Measurements from ENCODE around the gene PACS1. TPM values are rescaled to one million over a fixed set of nuclear protein-coding genes. Genes with fewer than 3 reads are reported as not detected.

The PACS1 gene
- total RNA-seq, 1 experiment from 2014 or later = 33.5 TPM

- POLR2A ChIA-PET = interaction anchor here (0.7 to 1.5 kb wide), 4 partner anchors 9 to 495 kb away, joined by 4 read pairs; partner anchors contain the start of gene YIF1A
- peaks cover 54% of the 10 kb centered on the region for H3K36me3 Mint-ChIP-seq (ENCODE audit: insufficient read depth, unreplicated experiment)
Measured at GRCh38 chr11:66271816-66272215, 201.7 kb downstream of the PACS1 start.

GRCh38 chr11:66272596-66272995, 202.5 kb downstream of the PACS1 start:
- Mint-ChIP-seq H3K36me3 (ENCODE audit: insufficient read depth, unreplicated experiment) (peaks cover 55% of the 10 kb centered on the region), H3K9me3 (ENCODE audit: unreplicated experiment) (no peaks in the 10 kb centered on the region), H3K4me3 (ENCODE audit: unreplicated experiment) (no peak overlapping the region), H3K27me3 (ENCODE audit: insufficient read depth, unreplicated experiment) (no peaks in the 10 kb centered on the region), H3K4me1 (ENCODE audit: insufficient read depth, unreplicated experiment) (peaks cover 8% of the 10 kb centered on the region), H3K27ac (ENCODE audit: low read depth, unreplicated experiment) (no peak overlapping the region)
- ChIA-PET CTCF (interaction anchor here (0.6 to 1.7 kb wide), 3 partner anchors 22 to 50 kb away, joined by 3 to 6 read pairs (median 5); no protein-coding TSS in a partner anchor), POLR2A (interaction anchor here (1.2 kb wide), 1 partner anchor 16 kb away, joined by 4 read pairs; the partner anchor contains the start of gene YIF1A)
- intact Hi-C loops (cut with micrococcal nuclease) = no loop called here
- DNase-seq (ENCODE audit: unreplicated experiment) = no peak
- TF ChIP-seq CTCF (IDR thresholded peaks at IDR 0.05; ENCODE audit: unreplicated experiment) = no peak
- BruUV-seq (replicated peaks) = no TSS peak

More at GRCh38 chr11:66271816-66272215, 201.7 kb downstream of the PACS1 start:
- CTCF ChIA-PET = interaction anchor here (0.7 to 1.7 kb wide), 2 partner anchors 10 to 40 kb away, joined by 4 to 6 read pairs; no protein-coding TSS in a partner anchor
- DNase-seq (ENCODE audit: unreplicated experiment) = no peak
- H3K27me3 Mint-ChIP-seq (ENCODE audit: insufficient read depth, unreplicated experiment) = no peaks in the 10 kb centered on the region
- TF ChIP-seq CTCF (IDR thresholded peaks at IDR 0.05; ENCODE audit: unreplicated experiment) = no peak
- H3K27ac Mint-ChIP-seq (ENCODE audit: low read depth, unreplicated experiment) = no peak overlapping the region
- intact Hi-C loops (cut with micrococcal nuclease) = no loop called here
- BruUV-seq (replicated peaks) = no TSS peak
- no peak overlapping the region for H3K4me3 Mint-ChIP-seq (ENCODE audit: unreplicated experiment)
- no peaks in the 10 kb centered on the region for H3K9me3 Mint-ChIP-seq (ENCODE audit: unreplicated experiment)
- peaks cover 8% of the 10 kb centered on the region for H3K4me1 Mint-ChIP-seq (ENCODE audit: insufficient read depth, unreplicated experiment)

GRCh38 chr11:66274219-66274618, 204.1 kb downstream of the PACS1 start:
- no peak overlapping the region for H3K27ac Mint-ChIP-seq (ENCODE audit: low read depth, unreplicated experiment)
- peaks cover 8% of the 10 kb centered on the region for H3K4me1 Mint-ChIP-seq (ENCODE audit: insufficient read depth, unreplicated experiment)
- H3K9me3 Mint-ChIP-seq (ENCODE audit: unreplicated experiment) = no peaks in the 10 kb centered on the region
- no peak overlapping the region for H3K4me3 Mint-ChIP-seq (ENCODE audit: unreplicated experiment)
- BruUV-seq (replicated peaks) = no TSS peak
- no peak for DNase-seq (ENCODE audit: unreplicated experiment)
- peaks cover 2% of the 10 kb centered on the region for H3K27me3 Mint-ChIP-seq (ENCODE audit: insufficient read depth, unreplicated experiment)
- no peak for TF ChIP-seq CTCF (IDR thresholded peaks at IDR 0.05; ENCODE audit: unreplicated experiment)
- ChIA-PET CTCF (interaction anchor here (1.2 kb wide), 1 partner anchor 8 kb away, joined by 3 read pairs; no protein-coding TSS in a partner anchor), POLR2A (interaction anchor here (0.7 kb wide), 1 partner anchor 99 kb away, joined by 3 read pairs; no protein-coding TSS in a partner anchor)
- intact Hi-C loops (cut with micrococcal nuclease) = no loop called here
- H3K36me3 Mint-ChIP-seq (ENCODE audit: insufficient read depth, unreplicated experiment) = peaks cover 52% of the 10 kb centered on the region

GRCh38 chr11:66275396-66275795, 205.3 kb downstream of the PACS1 start:
- BruUV-seq (replicated peaks) = no TSS peak
- no peaks in the 10 kb centered on the region for H3K9me3 Mint-ChIP-seq (ENCODE audit: unreplicated experiment)
- DNase-seq (ENCODE audit: unreplicated experiment) = no peak
- H3K27ac Mint-ChIP-seq (ENCODE audit: low read depth, unreplicated experiment) = no peak overlapping the region
- POLR2A ChIA-PET = interaction anchor here (0.8 kb wide), 1 partner anchor 23 kb away, joined by 5 read pairs; no protein-coding TSS in a partner anchor
- no peak for TF ChIP-seq CTCF (IDR thresholded peaks at IDR 0.05; ENCODE audit: unreplicated experiment)
- peaks cover 52% of the 10 kb centered on the region for H3K36me3 Mint-ChIP-seq (ENCODE audit: insufficient read depth, unreplicated experiment)
- H3K27me3 Mint-ChIP-seq (ENCODE audit: insufficient read depth, unreplicated experiment) = peaks cover 10% of the 10 kb centered on the region
- CTCF ChIA-PET = no interaction called here
- no peak overlapping the region for H3K4me3 Mint-ChIP-seq (ENCODE audit: unreplicated experiment)
- intact Hi-C loops (cut with micrococcal nuclease) = no loop called here
- peaks cover 8% of the 10 kb centered on the region for H3K4me1 Mint-ChIP-seq (ENCODE audit: insufficient read depth, unreplicated experiment)

Data from MCF 10A (cell line).